Epidermal melanocyte (primary cell): ENCODE results near the gene LSR.

Source experiments
- DNase-seq: peaks from one replicate; pipeline ENCODE4 v3.0.0; 2011; ENCODE audit warnings: low spot score; ENCODE audit not compliant: insufficient read length

LSR gene

DNA sequence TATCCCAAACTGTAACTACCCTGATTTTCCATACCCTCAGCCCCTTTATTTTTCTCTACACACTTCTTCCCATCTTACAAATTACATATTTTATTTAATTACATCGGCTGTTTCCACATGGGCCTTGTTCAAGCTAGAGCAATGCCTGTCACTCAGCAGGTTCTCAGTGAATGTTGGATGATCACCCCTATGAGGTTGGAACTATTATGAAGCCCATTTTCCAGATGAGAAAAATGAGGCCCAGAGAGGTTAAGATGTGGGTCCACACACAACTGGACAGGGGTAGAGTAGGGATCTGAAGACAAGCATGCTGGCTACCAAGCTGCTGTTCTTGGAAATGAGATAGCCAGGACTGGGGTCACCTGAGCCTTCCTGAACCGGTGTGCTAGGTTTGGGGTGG, 53.2 kb downstream of the LSR start:
- DNase-seq = no peak

DNA sequence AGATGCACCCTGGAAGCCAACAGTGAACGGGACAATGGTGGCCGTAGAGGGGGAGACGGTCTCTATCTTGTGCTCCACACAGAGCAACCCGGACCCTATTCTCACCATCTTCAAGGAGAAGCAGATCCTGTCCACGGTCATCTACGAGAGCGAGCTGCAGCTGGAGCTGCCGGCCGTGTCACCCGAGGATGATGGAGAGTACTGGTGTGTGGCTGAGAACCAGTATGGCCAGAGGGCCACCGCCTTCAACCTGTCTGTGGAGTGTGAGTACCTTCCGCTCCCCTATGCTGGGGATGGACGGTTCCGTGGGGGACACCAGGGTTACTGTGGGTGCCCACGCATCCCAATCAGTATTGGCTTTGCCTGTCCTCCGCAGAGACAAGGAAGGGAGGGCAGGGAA, 53.6 kb downstream of the LSR start:
- no peak for DNase-seq

DNA sequence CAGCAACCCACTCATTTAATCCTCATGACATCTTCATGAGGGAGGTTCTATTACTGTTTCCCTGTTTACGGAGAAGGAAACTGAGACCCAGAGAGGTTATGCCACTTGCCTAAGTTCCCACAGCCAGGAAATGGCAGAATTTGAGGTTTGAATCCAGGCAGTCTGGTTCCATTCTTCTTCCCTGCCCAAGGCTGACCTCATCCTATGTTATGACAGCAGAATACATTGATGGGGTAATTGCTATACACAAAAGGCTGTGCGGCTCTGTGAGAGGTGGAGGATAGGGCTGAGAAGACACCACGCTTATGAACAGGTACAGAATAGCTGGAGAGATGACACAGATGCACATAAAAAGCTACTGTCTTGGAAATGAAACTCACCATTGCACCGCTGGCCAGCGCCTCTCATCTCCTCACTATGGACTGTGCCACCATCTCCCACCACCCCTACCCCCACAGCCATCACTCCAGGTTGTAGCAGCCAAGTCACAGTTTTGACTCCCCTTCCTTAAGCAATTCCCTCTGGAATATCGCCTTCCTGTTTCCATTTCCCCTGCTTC, 54.6 kb downstream of the LSR start:
- no peak for DNase-seq

DNA sequence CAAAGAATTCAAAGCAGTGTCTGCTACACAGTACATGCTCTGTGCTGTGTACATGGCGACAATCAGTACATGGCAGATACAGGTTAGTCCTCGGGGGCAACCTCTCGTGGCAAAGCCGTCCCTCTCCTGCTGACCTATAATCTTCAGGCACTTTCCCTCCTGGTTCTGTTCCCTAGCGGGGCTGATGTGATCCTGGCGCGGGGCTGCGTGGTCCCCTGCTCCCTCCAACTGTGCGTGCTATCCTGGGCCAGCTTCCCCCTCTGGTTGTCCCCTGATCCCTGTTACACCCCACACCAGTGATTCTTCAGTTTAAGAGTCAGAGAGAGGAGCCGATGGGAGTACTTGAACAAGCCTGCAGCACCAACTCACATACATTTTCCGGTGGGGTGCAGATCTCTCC, 55.2 kb downstream of the LSR start:
- no peak for DNase-seq

DNA sequence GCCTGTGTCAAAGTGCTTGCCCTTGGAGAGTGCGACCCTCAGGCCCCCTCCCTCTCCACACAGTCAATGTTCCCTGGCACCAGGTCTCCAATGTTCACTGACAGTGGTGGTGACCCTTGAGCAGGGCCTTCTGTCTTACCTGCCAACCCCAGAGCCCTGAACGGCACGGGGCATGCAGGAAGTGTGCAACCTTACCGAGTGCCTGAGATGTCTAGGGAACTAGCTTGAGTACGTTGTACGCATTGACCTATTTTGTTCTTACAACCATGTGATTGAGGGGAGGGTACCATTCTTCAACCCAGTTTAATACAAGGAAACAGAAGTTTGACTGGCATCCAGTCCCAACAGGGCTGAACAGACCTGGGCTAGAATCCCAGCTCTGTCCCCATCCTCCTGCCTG, 56.4 kb downstream of the LSR start:
- DNase-seq = no peak

DNA sequence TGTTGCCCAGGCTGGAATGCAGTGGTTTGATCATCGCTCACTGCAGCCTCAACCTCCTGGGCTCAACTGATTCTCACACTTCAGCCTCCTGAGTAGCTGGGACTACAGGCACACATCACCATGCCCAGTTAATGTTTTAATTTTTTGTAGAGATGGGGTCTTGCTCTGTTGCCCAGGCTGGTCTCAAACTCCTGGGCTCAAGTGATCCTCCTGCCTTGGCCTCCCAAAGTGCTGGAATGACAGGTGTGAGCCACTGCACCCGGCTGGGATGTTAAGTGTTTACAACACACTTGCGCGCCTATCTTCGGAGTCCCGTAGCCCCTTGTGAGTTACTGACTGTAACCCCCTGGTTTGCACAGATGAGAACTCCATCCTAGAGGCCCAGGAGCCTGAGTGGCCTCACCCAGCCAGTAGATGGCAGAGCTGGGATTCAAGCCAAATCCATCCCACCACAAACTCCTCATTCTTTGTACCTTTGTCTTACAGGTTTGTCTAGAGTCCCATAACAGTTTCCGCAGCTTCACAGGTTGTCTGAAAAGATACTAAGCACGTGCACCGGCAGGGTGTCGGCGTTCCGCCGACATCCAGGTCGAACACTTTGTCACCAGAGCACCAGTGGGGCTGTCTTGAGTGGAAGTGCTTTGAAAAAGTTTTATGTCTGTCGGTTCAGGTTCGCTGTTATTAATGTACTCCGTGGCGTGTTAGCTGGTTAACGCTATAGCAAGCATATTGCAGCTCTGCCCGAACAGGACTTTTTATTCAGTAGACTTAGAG, 57.9 kb downstream of the LSR start:
- no peak for DNase-seq

DNA sequence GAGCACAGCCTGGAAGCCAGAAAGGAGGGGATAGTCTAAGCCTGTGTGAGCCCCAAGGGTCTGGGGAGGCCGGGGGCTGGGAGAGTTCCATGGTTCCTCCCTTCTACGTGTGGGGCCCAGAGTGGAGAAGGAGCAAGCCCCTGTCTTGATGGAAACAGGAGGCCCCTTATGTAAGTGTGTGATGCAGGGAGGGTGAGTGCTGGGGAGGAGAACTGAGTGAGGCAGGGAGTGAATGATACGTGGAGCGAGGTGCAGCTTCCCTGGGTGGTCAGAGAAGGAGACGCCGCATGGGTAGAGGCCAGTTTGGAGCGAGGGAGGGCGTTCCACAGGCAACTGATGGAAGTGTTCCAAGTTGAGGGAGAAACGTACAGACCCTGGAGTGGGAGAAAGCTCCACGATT, 59.1 kb downstream of the LSR start:
- no peak for DNase-seq

DNA sequence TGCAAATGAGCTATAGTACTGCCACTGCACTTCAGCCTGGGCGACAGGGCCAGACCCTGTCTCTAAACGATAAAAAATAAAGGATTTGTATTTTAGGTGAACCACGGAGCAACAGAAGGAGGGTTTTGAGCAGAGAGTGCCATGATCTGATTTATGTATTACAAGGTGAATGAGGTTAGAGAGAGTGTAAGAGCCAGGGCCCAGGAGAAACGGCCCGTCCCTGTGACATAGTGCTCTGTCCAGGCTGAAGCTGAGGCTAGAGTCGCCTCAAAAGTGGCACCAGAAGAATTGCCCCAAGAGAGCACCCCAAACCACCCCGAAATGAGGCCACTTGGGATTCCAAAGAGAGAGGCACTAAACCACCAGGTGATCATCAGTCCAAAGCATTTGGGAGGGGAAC, 60.1 kb downstream of the LSR start:
- no peak for DNase-seq

DNA sequence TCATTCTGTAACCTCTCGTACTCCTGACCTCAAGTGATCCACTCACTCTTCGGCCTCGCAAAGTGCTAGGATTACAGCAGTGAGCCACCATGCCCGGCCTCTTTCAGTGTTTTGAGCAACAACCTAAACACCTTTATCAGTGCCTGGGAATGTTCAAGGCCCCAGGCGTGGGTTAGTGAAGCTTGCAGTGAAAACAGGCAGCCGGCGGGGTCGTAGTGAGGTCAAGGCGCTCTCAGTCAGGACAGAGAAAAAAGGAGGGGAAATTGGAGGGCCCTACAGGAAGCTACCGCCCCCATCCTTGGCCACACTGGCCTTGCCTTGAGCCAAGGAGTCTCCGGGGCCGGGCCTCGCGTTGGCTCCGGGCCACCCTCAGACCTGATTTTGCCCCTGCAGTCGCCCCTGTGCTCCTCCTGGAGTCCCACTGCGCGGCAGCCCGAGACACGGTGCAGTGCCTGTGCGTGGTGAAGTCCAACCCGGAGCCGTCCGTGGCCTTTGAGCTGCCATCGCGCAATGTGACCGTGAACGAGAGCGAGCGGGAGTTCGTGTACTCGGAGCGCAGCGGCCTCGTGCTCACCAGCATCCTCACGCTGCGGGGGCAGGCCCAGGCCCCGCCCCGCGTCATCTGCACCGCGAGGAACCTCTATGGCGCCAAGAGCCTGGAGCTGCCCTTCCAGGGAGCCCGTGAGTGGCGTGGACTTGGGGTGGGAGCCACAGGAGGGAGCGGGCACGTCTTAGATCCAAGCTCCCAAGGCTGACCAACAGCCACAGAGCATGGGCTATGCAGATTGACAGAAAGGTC, 60.9 kb downstream of the LSR start:
- DNase-seq = no peak

DNA sequence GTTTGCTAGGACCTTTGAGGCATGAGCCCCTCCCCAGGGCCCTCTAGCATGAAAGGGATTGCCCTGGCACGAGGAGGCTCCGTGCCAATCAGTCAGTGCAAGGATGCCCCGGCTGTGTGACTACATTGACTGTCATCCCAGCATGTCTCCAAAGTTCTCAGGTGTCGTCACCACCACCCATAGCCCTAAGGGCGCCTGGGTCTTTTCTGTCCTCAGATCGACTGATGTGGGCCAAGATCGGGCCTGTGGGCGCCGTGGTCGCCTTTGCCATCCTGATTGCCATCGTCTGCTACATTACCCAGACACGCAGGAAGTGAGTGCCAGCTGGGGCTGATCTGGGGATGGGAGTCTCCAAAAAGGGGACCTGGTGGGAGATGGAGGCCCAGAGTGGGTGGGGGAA, 61.5 kb downstream of the LSR start:
- DNase-seq = no peak

DNA sequence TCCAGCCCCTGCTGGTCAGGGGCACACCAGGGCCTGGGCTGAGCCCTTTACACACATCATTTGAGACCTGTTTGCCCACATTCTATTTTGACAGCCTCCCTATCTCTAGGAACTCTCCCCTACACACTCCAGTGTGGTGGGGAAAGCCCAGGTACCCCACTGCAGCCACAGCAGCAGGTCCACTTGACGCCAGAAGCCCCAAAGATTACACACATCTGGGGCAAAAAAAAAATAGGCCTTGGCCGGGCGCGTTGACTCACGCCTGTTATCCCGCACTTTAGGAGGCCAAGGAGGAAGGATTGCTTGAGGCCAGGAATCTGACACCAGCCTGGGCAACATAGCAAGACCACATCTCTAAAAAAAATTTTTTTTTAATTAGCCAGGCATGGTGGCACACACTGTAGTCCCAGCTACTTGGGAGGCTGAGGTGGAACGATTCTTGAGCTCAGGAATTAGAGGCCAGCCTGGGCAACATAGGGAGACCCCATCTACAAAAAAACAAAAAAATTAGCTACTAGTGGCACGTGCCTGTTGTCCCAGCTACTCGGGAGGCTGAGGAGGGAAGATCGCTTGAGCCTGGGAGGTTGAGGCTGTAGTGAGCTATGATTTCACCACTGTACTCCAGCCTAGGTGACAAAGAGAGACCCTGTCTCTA, 62.1 kb downstream of the LSR start:
- no peak for DNase-seq

DNA sequence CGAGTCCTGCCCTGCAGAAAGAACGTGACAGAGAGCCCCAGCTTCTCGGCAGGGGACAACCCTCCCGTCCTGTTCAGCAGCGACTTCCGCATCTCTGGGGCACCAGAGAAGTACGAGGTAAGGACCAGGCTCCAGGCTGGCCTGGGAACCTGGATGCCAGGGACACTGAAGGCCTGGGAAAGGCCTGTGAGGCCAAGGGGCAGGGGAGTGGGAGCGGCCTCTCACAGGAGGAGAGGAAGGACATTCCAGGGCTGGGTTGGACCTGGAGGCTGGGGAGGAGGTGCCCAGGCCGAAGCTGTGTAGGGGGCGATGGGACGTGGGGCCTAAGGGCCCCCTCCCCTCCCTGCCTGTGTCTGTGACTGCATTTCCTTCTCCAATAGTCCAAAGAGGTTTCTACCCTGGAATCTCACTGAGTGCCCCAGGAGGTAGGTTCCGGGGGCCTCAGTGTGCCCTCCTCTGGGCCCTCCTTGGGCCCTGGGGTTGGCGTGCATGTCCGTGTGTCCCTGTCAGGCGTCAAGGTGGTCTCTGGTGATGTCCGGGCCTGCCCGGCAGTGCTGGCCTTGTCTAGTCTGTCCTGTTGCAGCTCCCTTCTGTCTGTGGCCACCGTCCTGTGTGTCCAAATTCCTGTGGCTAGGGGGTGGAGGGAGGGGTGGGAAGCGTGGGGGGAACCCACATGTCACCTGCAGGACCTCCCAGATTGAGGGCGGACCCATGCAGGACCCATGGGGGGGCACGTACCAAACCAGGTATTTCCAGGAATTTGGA, 63.3 kb downstream of the LSR start:
- no peak for DNase-seq

DNA sequence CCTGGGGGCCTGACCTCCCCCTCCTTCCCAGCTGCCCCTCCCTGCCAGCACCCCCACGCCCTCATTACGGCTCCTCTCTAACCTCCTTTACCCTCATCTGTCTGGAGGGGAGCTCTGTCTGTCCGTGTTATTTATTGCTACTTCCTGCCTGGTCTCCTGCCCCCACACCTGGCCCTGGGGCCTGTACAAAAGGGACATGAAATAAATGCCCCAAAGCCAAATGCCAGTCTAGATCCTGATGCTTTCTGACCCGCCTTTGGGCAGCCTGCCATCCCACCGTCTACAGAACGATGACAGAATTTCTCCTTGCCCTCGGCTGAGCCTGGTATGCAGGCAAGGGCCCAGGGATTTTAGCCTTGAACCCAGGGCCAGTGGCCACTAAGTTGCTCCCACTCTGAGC, 64.8 kb downstream of the LSR start:
- DNase-seq = no peak

DNA sequence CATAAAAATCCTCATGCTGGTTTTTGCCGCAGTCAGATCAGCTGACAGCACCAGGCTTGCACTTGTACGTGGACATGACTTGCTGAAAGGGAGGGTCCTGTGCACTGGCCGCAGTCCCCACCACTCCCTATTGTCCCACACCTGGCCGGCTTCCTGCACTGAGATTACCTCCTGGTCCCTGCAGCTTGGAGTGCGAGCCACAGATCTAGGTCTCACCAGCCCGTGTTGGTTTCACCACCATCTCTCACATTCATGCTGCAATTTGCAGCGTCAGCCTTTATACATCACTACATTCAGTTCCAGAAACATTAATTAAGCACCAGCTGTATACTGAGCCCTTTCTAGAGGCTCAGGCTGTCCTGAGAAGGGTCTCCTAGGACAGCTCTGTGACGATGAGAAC, 65.2 kb downstream of the LSR start:
- DNase-seq = no peak

DNA sequence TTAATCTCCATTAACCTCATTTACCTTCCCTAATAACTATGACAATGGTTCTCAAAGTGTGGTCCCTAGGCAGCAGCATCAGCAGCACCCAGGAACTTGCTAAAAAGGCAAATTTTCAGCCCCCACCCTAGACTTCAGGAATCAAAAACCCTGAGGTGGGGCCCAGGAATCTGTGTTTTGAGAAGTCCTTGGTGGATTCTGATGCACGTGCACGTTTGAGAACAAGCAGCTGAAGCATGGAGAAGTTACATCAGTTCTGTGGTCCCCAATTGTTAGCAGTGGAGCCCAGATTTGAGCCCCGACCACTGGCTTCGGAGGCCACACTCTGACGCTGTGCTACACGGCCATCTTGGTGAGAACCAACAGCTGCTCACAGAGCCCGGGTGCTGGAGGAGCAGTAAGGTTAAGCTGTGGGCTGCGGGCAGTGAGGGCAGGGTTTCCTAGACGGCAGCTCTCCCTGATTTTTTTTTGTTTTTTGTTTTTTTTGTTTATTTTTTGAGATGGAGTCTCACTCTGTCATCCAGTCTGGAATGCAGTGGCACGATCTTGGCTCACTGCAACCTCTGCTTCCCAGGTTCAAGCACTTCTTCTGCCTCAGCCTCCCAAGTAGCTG, 66.2 kb downstream of the LSR start:
- DNase-seq = no peak

DNA sequence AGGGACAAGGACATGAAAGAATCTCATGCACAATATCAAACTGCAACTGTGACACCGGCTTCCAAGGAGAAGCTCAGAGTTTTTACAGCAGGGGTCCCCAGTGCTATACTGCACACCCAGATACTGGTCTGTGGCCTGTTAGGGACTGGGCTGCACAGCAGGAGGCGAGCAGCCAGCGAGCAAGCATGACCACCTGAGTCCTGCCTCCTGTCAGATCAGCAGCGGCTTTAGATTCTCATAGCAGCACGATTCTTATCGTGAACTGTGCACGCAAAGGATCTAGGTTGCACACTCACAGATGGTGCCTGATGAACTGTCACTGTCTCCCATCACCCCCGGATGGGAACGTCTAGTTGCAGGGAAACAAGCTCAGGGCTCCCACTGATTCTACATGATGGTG, 67.1 kb downstream of the LSR start:
- no peak for DNase-seq

DNA sequence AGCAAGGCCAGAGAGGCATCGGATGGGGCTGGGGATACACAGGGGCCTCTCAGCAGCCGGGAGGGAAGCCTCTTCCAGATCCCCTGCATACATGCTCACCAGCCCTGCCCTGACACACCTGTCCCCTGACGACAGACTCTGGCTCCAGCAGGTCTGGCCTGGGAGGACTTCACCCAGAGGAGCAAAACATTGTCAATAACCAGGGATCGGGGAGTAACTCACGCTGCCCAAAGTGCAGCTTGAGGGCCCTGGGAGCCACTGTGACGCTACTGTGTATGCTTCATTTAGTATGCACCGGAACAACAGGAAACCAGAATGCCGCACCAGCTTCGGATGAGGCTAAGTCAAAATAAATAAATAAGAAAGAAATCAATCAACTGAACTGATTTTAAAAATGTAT, 67.8 kb downstream of the LSR start:
- DNase-seq = no peak
